Endothelial cell of umbilical vein (primary cell): ENCODE measurements around the gene PTPRD. TPM values are rescaled to one million over a fixed set of nuclear protein-coding genes. Genes with fewer than 3 reads are reported as not detected.

Experiments used
- BruUV-seq: library from RNA; stranded (reverse); fragments of 400-500 nt; replicated peaks from 2 replicates; lab custom pipeline; 2021; lab: Mats Ljungman, UMichigan
- CTCF ChIA-PET: fragments of 300-600, 350-600 bp; sonication (Branson Sonifier 250); formaldehyde crosslinking; loops from one replicate; lab custom pipeline; 2021; ENCODE audit warnings: antibody characterized with exemption, inconsistent platforms; lab: Charles Lee
- POLR2A ChIA-PET: fragments of 300-600, 350-600 bp; sonication (Branson Sonifier 250); formaldehyde crosslinking; loops from one replicate; lab custom pipeline; 2021; ENCODE audit warnings: antibody characterized with exemption, inconsistent platforms; lab: Charles Lee
- DNase-seq: peaks from one replicate; pipeline ENCODE4 v3.0.0-alpha.2; 2011; ENCODE audit warnings: low read depth, low spot score
- FAIRE-seq: peaks from 2 replicates; lab custom pipeline; 2011; peaks lifted over from hg19 to GRCh38; lab: Jason Lieb, UNC
- H2AFZ ChIP-seq: 2 replicates; pipeline ENCODE4 v1.6.0; 2012; ENCODE audit warnings: low read depth, low read length, control low read depth, inconsistent platforms
- H3K27ac ChIP-seq: 2 replicates; pipeline ENCODE4 v1.5.1; 2011; ENCODE audit warnings: low read depth, mild to moderate bottlenecking, control low read depth, low read length, moderate library complexity; ENCODE audit not compliant: insufficient read depth
- H3K27me3 ChIP-seq, 2 experiments: 2 replicates each; pipeline versions ENCODE4 v1.6.0 to v1.6.1; 2011; ENCODE audit warnings: low read length in 2 of 2, mixed read lengths in 1 of 2; ENCODE audit not compliant: control insufficient read depth in 2 of 2, insufficient read depth in 2 of 2
- H3K36me3 ChIP-seq, 2 experiments: 2 replicates in 1 of 2; 3 replicates in 1 of 2; pipeline ENCODE4 v1.5.1; 2011; ENCODE audit warnings: low read length in 2 of 2, mild to moderate bottlenecking in 1 of 2, moderate library complexity in 1 of 2; ENCODE audit not compliant: control insufficient read depth in 2 of 2, insufficient read depth in 2 of 2; ENCODE audit errors: extremely low read depth in 1 of 2
- H3K4me1 ChIP-seq: 3 replicates; pipeline ENCODE4 v1.5.1; 2011; ENCODE audit warnings: mild to moderate bottlenecking, low read length; ENCODE audit not compliant: control insufficient read depth, insufficient read depth; ENCODE audit errors: extremely low read depth
- H3K4me2 ChIP-seq: 2 replicates; pipeline ENCODE4 v1.6.1; 2011; ENCODE audit warnings: low read length, control low read depth, mixed read lengths; ENCODE audit not compliant: insufficient read depth
- H3K4me3 ChIP-seq, 3 experiments: fragments of 200-600 bp in 1 of 3; sonication (generic), shearing (Covaris generic) in 1 of 3; replicated peaks in 1 of 3; 2 replicates each; pipeline ENCODE4 v1.5.1; 2011 to 2016; ENCODE audit warnings: control low read depth in 3 of 3, low read length in 3 of 3, mild to moderate bottlenecking in 2 of 3, inconsistent platforms in 1 of 3, low read depth in 1 of 3, moderate library complexity in 1 of 3; ENCODE audit not compliant: insufficient read depth in 1 of 3
- H3K79me2 ChIP-seq: 2 replicates; pipeline ENCODE4 v1.6.0; 2012; ENCODE audit warnings: low read length, inconsistent platforms; ENCODE audit not compliant: control insufficient read depth, insufficient read depth
- H3K9ac ChIP-seq: replicated peaks from 2 replicates; pipeline ENCODE3; 2011; ENCODE audit warnings: low read length, control low read depth; ENCODE audit not compliant: insufficient read depth; ENCODE audit errors: extremely low read depth
- H3K9me1 ChIP-seq: replicated peaks from 3 replicates; pipeline ENCODE4 v1.6.0; 2011; ENCODE audit warnings: mild to moderate bottlenecking, low read length; ENCODE audit not compliant: control insufficient read depth, insufficient read depth; ENCODE audit errors: extremely low read depth
- H3K9me3 ChIP-seq: replicated peaks from 2 replicates; pipeline ENCODE4 v1.5.1; 2012; ENCODE audit warnings: low read length, inconsistent platforms; ENCODE audit not compliant: control insufficient read depth, insufficient read depth
- H4K20me1 ChIP-seq: replicated peaks from 2 replicates; pipeline ENCODE3; 2011; ENCODE audit warnings: mild to moderate bottlenecking, low read length; ENCODE audit not compliant: control insufficient read depth, insufficient read depth; ENCODE audit errors: extremely low read depth
- CTCF ChIP-seq, 2 donors: IDR thresholded peaks; 1 replicate in 1 of 2; 2 replicates in 1 of 2; pipeline ENCODE4 v1.5.1; 2011; ENCODE audit warnings: low read length in 2 of 2, mild to moderate bottlenecking in 2 of 2, moderate library complexity in 2 of 2, control low read depth in 1 of 2, inconsistent platforms in 1 of 2, low read depth in 1 of 2; ENCODE audit not compliant: insufficient read depth in 1 of 2; ENCODE audit errors: extremely low read depth in 1 of 2
- EZH2 ChIP-seq: IDR thresholded peaks from 2 replicates; pipeline ENCODE4 v1.6.1; 2012; ENCODE audit warnings: borderline replicate concordance, low read depth, mild to moderate bottlenecking, moderate library complexity, low read length, inconsistent platforms; ENCODE audit not compliant: severe bottlenecking
- FOS ChIP-seq: IDR thresholded peaks from 2 replicates; pipeline ENCODE4 v1.6.1; 2011; ENCODE audit warnings: mild to moderate bottlenecking, low read length, moderate library complexity, borderline replicate concordance; ENCODE audit not compliant: insufficient read depth
- GATA2 ChIP-seq: IDR thresholded peaks from 2 replicates; pipeline ENCODE4 v1.7.0; 2011; ENCODE audit warnings: low read depth, mild to moderate bottlenecking, moderate library complexity, mixed read lengths, low read length; ENCODE audit not compliant: insufficient read length, insufficient read depth
- JUN ChIP-seq: IDR thresholded peaks from 2 replicates; pipeline ENCODE4 v1.6.1; 2011; ENCODE audit warnings: borderline replicate concordance, low read depth; ENCODE audit not compliant: insufficient read length, insufficient read depth
- MAX ChIP-seq: IDR thresholded peaks from 2 replicates; pipeline ENCODE4 v1.6.1; 2011; ENCODE audit not compliant: insufficient read depth, insufficient read length
- MYC ChIP-seq: IDR thresholded peaks from one replicate; pipeline ENCODE4 v1.6.1; 2011; ENCODE audit warnings: mild to moderate bottlenecking, low read depth, low read length
- POLR2A ChIP-seq: IDR thresholded peaks from 2 replicates; pipeline ENCODE4 v1.6.1; 2012; ENCODE audit warnings: low read depth, mild to moderate bottlenecking, control low read depth, low read length
- POLR2AphosphoS5 ChIP-seq: IDR thresholded peaks from 2 replicates; pipeline ENCODE4 v1.6.1; 2012; ENCODE audit warnings: low read depth, mild to moderate bottlenecking, control low read depth, low read length, moderate library complexity; ENCODE audit not compliant: insufficient read depth
- dilution Hi-C: fragments of 300-500 bp; cut with MboI; formaldehyde crosslinking; loops from one replicate; pipeline ENCODE4 v1.15.0; 2019; ENCODE audit warnings: low sequenced_read_pairs; ENCODE audit not compliant: extremely low pct_ligation_motif_present
- intact Hi-C: fragments of 100-400 bp; cut with micrococcal nuclease; formaldehyde crosslinking; loops from one replicate; pipeline ENCODE4 v1.10.0; 2022
- polyA plus RNA-seq, 4 experiments: library from polyadenylated mRNA; depleted of rRNA in 3 of 4; stranded (reverse) in 3 of 4; unstranded in 1 of 4; fragments of >200 nt; gene quantifications; 2 replicates each; pipeline versions ENCODE4 v1.2.1 to v1.2.3, GENCODE V29; 2011 to 2012; ENCODE audit warnings: missing spikeins in 1 of 4
- total RNA-seq: library from RNA; stranded (reverse); gene quantifications from 2 replicates; pipeline ENCODE4 v1.2.3, GENCODE V29; 2021

The PTPRD gene
- total and polyA plus RNA-seq, 2 donors (not counting 3 experiments of a cell fraction or from before 2014, with no cell fraction given) = 5.5 to 5.7 TPM

GRCh38 chr9:8751406-8751930 is 1861.3 kb downstream of the PTPRD start:
- Histone ChIP-seq H3K27me3 (no peaks in the 10 kb centered on the region), H3K27ac (no peak overlapping the region), H3K79me2 (no peaks in the 10 kb centered on the region), H3K4me3 (no peak overlapping the region), H3K4me2 (no peak overlapping the region), H4K20me1 (no peaks in the 10 kb centered on the region), H3K36me3 (no peaks in the 10 kb centered on the region), H3K9me1 (no peaks in the 10 kb centered on the region), H2AFZ (no peak overlapping the region), H3K9ac (no peak overlapping the region), H3K4me1 (no peaks in the 10 kb centered on the region), H3K9me3 (no peaks in the 10 kb centered on the region)
- FAIRE-seq (no peak), DNase-seq (no peak)
- POLR2A ChIA-PET = no interaction called here
- CTCF ChIA-PET = no interaction called here
- intact Hi-C loops = no loop called here
- dilution Hi-C loops = no loop called here
- no TSS peak for BruUV-seq
- no peak for TF ChIP-seq GATA2
- TF ChIP-seq POLR2AphosphoS5 = no peak
- TF ChIP-seq JUN = no peak
- no peak for TF ChIP-seq MYC
- TF ChIP-seq MAX = no peak
- no peak for TF ChIP-seq POLR2A
- TF ChIP-seq FOS = no peak
- no peak for TF ChIP-seq EZH2
- TF ChIP-seq CTCF (IDR thresholded peaks at IDR 0.05; ENCODE audit: extremely low read depth in 1 of 2, insufficient read depth in 1 of 2, low read depth in 1 of 2, low read length in 2 of 2) = no peak
